ENCODE results near the gene NUDT1.

DNA sequence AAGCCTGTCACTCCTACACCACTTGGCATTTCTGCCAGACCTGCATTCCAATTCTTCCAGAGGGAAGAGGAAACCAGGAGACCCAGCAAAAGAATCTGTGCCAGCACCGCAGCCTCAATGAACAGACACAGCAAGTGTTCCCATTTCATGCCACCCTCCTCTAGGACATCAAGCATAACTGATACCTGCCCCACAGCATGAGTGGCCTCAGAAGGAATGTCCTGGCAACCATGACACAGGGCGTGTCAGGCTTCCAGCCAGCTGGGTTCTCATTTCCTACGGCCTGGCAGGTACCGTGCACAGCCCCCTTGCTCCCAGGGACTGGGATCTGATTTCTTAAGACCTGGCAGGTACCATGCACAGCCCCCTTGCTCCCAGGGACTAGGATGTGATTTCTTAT lies 17.1 kb upstream of the NUDT1 start:
- TF ChIP-seq POLR2A (IDR thresholded peaks at IDR 0.05; ENCODE audit: low read length) (no peak), GATA1 (IDR thresholded peaks at IDR 0.05; ENCODE audit: low read depth, low read length) (no peak)
